A549 (cell line): ENCODE measurements around the gene CGB7. TPM values are rescaled to one million over a fixed set of nuclear protein-coding genes. Genes with fewer than 3 reads are reported as not detected.
A peak's percentile ranks its signal among the peaks of the same experiment; 100 is the strongest.

Experiments
- ATAC-seq, 2 experiments: fragments of 200-7000 bp in 1 of 2; fragments of >200 bp in 1 of 2; cut with Nextera tagmentation in 1 of 2; cut with Tn5 transposase in 1 of 2; 3 replicates each; pipeline versions ENCODE4 v1.8.0 to v1.9.1; 2018 to 2020; ENCODE audit warnings: mild to moderate bottlenecking in 1 of 2, moderate library complexity in 1 of 2
- CTCF ChIA-PET: fragments of 300-600 bp; sonication (Branson Sonifier 250); formaldehyde crosslinking; extraction: SDS; loops from one replicate; lab custom pipeline; 2021; ENCODE audit warnings: antibody characterized with exemption, inconsistent platforms; lab: Yijun Ruan, JAX
- POLR2A ChIA-PET: fragments of 350-600 bp; formaldehyde crosslinking; extraction: SDS; loops from one replicate; lab custom pipeline; 2021; ENCODE audit warnings: antibody characterized with exemption, inconsistent platforms; lab: Yijun Ruan, JAX
- DNase-seq, 2 experiments: peaks; one replicate each; pipeline versions ENCODE4 v3.0.0 to v3.0.0-alpha.2; 2011 to 2016; ENCODE audit warnings: low read depth in 1 of 2, low spot score in 1 of 2
- FAIRE-seq: peaks from 2 replicates; lab custom pipeline; 2011; peaks lifted over from hg19 to GRCh38; lab: Jason Lieb, UNC
- H3K27ac ChIP-seq, 2 experiments: fragments of >200 bp; sonication (Bioruptor Twin); formaldehyde crosslinking; 3 replicates each; pipeline ENCODE4 v1.5.1; 2016 to 2017
- H3K4me1 ChIP-seq: fragments of >200 bp; sonication (Bioruptor Twin); formaldehyde crosslinking; 3 replicates; pipeline ENCODE4 v1.6.1; 2016
- H3K4me2 ChIP-seq: fragments of >200 bp; sonication (Bioruptor Twin); formaldehyde crosslinking; 3 replicates; pipeline ENCODE4 v1.6.1; 2016
- H3K4me3 ChIP-seq: fragments of >200 bp; sonication (Bioruptor Twin); formaldehyde crosslinking; 3 replicates; pipeline ENCODE4 v1.5.1; 2016
- H3K9me3 ChIP-seq: fragments of >200 bp; sonication (Bioruptor Twin); formaldehyde crosslinking; 3 replicates; pipeline ENCODE4 v1.6.1; 2016
- BHLHE40 ChIP-seq: IDR thresholded peaks from 2 replicates; pipeline ENCODE4 v1.6.1; 2012; ENCODE audit warnings: low read depth, low read length, inconsistent platforms
- CBX8 ChIP-seq: fragments of 200-600 bp; sonication (generic); IDR thresholded peaks from 2 replicates; pipeline ENCODE4 v1.6.1; 2016
- CEBPB ChIP-seq, 2 experiments: fragments of >200 bp in 1 of 2; sonication (Bioruptor Twin) in 1 of 2; formaldehyde crosslinking in 1 of 2; IDR thresholded peaks; 2 replicates each; pipeline ENCODE4 v1.6.1; 2012 to 2016
- CHD2 ChIP-seq: fragments of 150-350 bp; IDR thresholded peaks from 2 replicates; pipeline ENCODE4 v1.6.1; 2014; ENCODE audit warnings: low read length; ENCODE audit not compliant: partially characterized antibody
- ESRRA ChIP-seq: fragments of 150-350 bp; IDR thresholded peaks from 2 replicates; pipeline ENCODE4 v1.6.1; 2014; ENCODE audit warnings: mild to moderate bottlenecking, low read length, borderline replicate concordance
- FOSB ChIP-seq: fragments of 250-450 bp; sonication (Bioruptor Pico); IDR thresholded peaks from 2 replicates; pipeline ENCODE4 v1.5.0; 2020; ENCODE audit warnings: mild to moderate bottlenecking, moderate library complexity
- GATA3 ChIP-seq: IDR thresholded peaks from 2 replicates; pipeline ENCODE4 v1.6.1; 2012; ENCODE audit warnings: borderline replicate concordance
- JUNB ChIP-seq: fragments of >200 bp; sonication (Bioruptor Twin); formaldehyde crosslinking; IDR thresholded peaks from 2 replicates; pipeline ENCODE4 v1.6.1; 2016
- NFE2L2 ChIP-seq: fragments of 150-350 bp; conservative IDR thresholded peaks from 2 replicates; pipeline ENCODE4 v1.6.1; 2014; ENCODE audit warnings: low read length
- NPAS2 ChIP-seq: fragments of 250-450 bp; sonication (Bioruptor Pico); IDR thresholded peaks from 2 replicates; pipeline ENCODE4 v1.8.0; 2022; ENCODE audit warnings: mild to moderate bottlenecking, moderate library complexity, borderline replicate concordance
- PHF8 ChIP-seq: fragments of 200-600 bp; sonication (generic); IDR thresholded peaks from 2 replicates; pipeline ENCODE4 v1.6.1; 2016; ENCODE audit warnings: low read depth, mild to moderate bottlenecking, antibody characterized with exemption, moderate library complexity, borderline replicate concordance
- POLR2A ChIP-seq: IDR thresholded peaks from 2 replicates; pipeline ENCODE4 v1.6.1; 2012; ENCODE audit warnings: mild to moderate bottlenecking, low read length
- RAD21 ChIP-seq, 2 experiments: fragments of >200 bp in 1 of 2; sonication (Bioruptor Twin) in 1 of 2; formaldehyde crosslinking in 1 of 2; IDR thresholded peaks in 1 of 2; conservative IDR thresholded peaks in 1 of 2; 2 replicates in 1 of 2; 3 replicates in 1 of 2; pipeline ENCODE4 v1.6.1; 2012 to 2018; ENCODE audit warnings: inconsistent platforms in 1 of 2
- RCOR1 ChIP-seq: fragments of 150-350 bp; IDR thresholded peaks from 2 replicates; pipeline ENCODE4 v1.6.1; 2014; ENCODE audit warnings: antibody characterized with exemption, low read length, low read depth
- RNF2 ChIP-seq: fragments of 200-600 bp; sonication (generic); IDR thresholded peaks from 2 replicates; pipeline ENCODE4 v1.6.1; 2016; ENCODE audit warnings: low read depth, mild to moderate bottlenecking, antibody characterized with exemption, moderate library complexity, borderline replicate concordance
- SREBF2 ChIP-seq: fragments of 450-650 bp; IDR thresholded peaks from 2 replicates; pipeline ENCODE4 v1.6.1; 2014; ENCODE audit warnings: mild to moderate bottlenecking, moderate library complexity
- ZC3H11A ChIP-seq: fragments of 450-650 bp; IDR thresholded peaks from 2 replicates; pipeline ENCODE4 v1.6.1; 2014; ENCODE audit warnings: antibody characterized with exemption, mild to moderate bottlenecking
- WGBS: methylation state at CpG from one replicate; pipeline ENCODE4 v1.1.6; 2017; ENCODE audit errors: missing lambda C conversion rate; 5-methylcytosine and 5-hydroxymethylcytosine counted together
- polyA plus RNA-seq, 4 experiments: library from polyadenylated mRNA; depleted of rRNA in 3 of 4; stranded (reverse); fragments of >200 nt; fragmentation: RNase III in 1 of 4; extraction: RNeasy Plus Mini Kit Qiagen cat#74134 plus additional on column Dnase treatment in 1 of 4; gene quantifications; 2 replicates in 3 of 4; 3 replicates in 1 of 4; pipeline ENCODE4 v1.2.3, GENCODE V29; 2011 to 2017
- TF ChIP-seq, protein P1 (sequence below): fragments of 150-350 bp; IDR thresholded peaks from 2 replicates; pipeline ENCODE4 v1.6.1; 2014; ENCODE audit warnings: low read depth, mild to moderate bottlenecking, low read length
- TF ChIP-seq, protein P2 (sequence below): IDR thresholded peaks from 2 replicates; pipeline ENCODE4 v1.6.1; 2012; ENCODE audit warnings: low read depth, borderline replicate concordance
- TF ChIP-seq, protein P3 (sequence below): fragments of >200 bp; sonication (Bioruptor Twin); formaldehyde crosslinking; IDR thresholded peaks from 3 replicates; pipeline ENCODE4 v1.6.1; 2016
- TF ChIP-seq, protein P4 (sequence below): fragments of >200 bp; sonication (Bioruptor Twin); formaldehyde crosslinking; IDR thresholded peaks from 2 replicates; pipeline ENCODE4 v1.6.1; 2016
- TF ChIP-seq, protein P5 (sequence below): fragments of 200-600 bp; sonication (generic); IDR thresholded peaks from 2 replicates; pipeline ENCODE4 v1.6.1; 2016; ENCODE audit warnings: antibody characterized with exemption, mild to moderate bottlenecking, moderate library complexity

CGB7 gene
- polyA plus RNA-seq, 2 of the 4 experiments (the other 2 are of a cell fraction) = 0.56 to 0.79 TPM

DNA sequence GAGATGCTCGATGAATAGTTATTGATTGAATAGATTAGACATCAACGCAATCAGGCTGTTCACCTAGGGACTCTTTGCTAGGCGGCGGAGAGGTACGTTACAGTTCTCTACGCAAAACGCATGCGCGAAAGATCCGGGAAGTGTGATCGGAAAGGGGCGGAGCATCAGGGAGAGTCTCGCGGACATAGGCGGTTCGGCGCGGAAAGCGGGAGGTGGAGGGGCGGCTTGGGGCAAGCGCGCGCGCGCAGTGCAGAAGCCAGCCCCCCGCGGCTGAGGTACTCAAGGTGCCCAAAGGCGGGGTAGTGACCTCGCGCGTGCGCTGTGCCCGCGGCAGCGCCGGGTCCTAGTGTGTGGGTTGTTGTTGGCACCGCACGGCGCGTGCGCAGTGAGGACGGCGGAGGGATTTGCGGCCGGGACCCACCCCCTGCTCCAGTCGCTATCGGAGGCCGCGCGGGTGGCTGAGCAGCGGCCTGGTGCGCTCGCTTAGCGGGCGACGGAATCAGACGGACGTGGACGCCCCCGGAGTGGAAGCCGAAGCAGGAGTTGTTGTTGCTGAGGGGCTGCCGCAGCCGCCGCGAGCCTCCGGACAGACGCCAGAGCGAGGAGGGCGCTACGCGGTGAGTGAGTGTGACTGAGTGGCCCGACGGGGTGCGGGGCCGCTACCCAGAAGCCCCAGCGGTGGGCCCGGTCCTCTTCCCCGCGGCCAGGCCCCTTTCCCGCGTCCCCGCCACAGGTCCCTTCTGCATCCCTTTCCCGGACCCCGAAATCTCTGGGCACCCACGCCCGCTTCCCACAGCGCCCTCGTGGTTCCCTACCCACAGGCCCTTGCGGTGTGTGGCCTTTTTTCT lies 27.7 kb upstream of the CGB7 start, which contains the start of gene SNRNP70 (continued):
- no peak for TF ChIP-seq RNF2
- TF ChIP-seq CHD2 = peak; percentile 88
- TF ChIP-seq, all 56 proteins: peak for 17

DNA sequence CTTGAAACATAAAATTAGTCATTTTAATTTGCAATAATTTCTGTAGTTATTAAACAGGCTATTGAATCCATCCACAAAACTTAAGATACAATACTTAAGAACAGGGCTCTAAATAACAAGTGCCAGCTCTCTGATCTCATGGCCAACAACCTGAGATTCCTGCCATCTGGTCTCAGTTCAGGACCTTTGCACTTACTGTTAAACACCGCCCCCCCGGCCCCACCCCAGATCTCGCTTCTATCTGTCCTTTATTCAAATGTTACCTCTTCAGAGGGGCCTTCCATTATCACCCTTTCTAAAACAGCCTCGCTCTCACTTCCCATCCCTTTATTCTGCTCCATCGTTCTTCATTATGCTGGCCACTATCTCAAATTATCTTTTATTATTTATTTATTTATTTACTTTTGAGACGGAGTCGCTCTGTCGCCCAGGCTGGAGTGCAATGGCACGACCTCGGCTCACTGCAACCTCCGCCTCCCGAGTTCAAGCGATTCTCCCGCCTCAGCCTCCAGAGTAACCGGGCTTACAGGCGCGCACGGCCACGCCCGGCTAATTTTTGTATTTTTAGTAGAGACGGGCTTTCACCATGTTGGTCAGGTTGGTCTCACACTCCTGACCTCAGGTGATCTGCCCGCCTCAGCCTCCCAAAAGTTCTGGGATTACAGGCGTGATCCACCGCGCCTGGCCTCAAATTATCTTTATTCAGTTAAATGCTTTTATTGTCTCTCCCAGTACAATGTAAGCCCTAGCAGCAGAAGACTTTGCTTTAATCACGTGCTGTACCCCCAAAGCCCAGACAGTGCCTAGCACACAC lies 26.9 kb upstream of the CGB7 start:
- Histone ChIP-seq H3K9me3 (no peaks in the 10 kb centered on the region), H3K4me1 (peaks cover 20% of the 10 kb centered on the region), H3K4me3 (peak overlapping the region; percentile 27; the same call in 2 of the 3 replicates), H3K4me2 (peak overlapping the region; percentile 73), H3K27ac (peak overlapping the region; percentile 88 to 91)
- WGBS = 78% methylated on average over 26 of the region's 26 CpGs
- ATAC-seq (peak in 1 of 2 experiments; percentile 21; a peak in 4 of 6 replicates), DNase-seq (no peak), FAIRE-seq (no peak)
- CTCF ChIA-PET = interaction anchor here (0.8 to 2.6 kb wide), 6 partner anchors 10 to 141 kb away, joined by 3 to 13 read pairs (median 6); partner anchors contain the start of genes KCNA7 and LIN7B
- POLR2A ChIA-PET = no interaction called here
- TF ChIP-seq CEBPB (IDR thresholded peaks at IDR 0.05) (no peak; a peak in 1 of 4 replicates), SREBF2 (no peak), NPAS2 (CRISPR knock-in tag) (no peak), CHD2 (no peak), NFE2L2 (no peak), JUNB (no peak), ZC3H11A (no peak), RAD21 (conservative IDR thresholded peaks at IDR 0.05 in 1 of 2, IDR thresholded peaks at IDR 0.05 in 1 of 2) (no peak), GATA3 (no peak; the same call in 1 of the 2 replicates), BHLHE40 (no peak), ESRRA (no peak), RNF2 (no peak), CBX8 (no peak), POLR2A (no peak), FOSB (no peak), PHF8 (no peak)
- TF ChIP-seq, protein P1, sequence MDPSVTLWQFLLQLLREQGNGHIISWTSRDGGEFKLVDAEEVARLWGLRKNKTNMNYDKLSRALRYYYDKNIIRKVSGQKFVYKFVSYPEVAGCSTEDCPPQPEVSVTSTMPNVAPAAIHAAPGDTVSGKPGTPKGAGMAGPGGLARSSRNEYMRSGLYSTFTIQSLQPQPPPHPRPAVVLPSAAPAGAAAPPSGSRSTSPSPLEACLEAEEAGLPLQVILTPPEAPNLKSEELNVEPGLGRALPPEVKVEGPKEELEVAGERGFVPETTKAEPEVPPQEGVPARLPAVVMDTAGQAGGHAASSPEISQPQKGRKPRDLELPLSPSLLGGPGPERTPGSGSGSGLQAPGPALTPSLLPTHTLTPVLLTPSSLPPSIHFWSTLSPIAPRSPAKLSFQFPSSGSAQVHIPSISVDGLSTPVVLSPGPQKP = no peak
- TF ChIP-seq, protein P2, sequence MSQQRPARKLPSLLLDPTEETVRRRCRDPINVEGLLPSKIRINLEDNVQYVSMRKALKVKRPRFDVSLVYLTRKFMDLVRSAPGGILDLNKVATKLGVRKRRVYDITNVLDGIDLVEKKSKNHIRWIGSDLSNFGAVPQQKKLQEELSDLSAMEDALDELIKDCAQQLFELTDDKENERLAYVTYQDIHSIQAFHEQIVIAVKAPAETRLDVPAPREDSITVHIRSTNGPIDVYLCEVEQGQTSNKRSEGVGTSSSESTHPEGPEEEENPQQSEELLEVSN = no peak
- TF ChIP-seq, protein P3, sequence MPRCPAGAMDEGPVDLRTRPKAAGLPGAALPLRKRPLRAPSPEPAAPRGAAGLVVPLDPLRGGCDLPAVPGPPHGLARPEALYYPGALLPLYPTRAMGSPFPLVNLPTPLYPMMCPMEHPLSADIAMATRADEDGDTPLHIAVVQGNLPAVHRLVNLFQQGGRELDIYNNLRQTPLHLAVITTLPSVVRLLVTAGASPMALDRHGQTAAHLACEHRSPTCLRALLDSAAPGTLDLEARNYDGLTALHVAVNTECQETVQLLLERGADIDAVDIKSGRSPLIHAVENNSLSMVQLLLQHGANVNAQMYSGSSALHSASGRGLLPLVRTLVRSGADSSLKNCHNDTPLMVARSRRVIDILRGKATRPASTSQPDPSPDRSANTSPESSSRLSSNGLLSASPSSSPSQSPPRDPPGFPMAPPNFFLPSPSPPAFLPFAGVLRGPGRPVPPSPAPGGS = no peak
- TF ChIP-seq, all 56 proteins: peak for 0

DNA sequence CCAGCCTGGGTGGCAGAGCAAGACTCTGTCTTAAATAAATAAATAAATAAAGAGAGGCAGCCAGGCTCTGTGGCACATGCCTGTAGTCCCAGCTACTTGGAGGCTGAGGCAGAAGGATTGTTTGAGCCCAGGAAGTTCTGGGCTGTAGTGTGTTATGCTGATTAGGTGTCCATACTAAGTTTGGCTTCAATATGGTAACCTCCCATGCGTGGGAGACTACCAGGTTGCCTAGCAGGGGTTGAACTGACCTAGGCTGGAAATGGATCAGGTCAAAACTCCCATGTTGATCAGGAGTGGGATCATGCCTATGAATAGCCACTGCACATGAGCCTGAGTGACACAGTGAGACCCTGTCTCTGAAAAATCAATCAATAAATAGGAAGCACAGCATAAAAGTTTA lies 23.7 kb upstream of the CGB7 start:
- Histone ChIP-seq H3K4me3 (no peak overlapping the region), H3K27ac (no peak overlapping the region), H3K9me3 (no peaks in the 10 kb centered on the region), H3K4me2 (no peak overlapping the region), H3K4me1 (peaks cover 6% of the 10 kb centered on the region)
- FAIRE-seq (no peak), ATAC-seq (no peak), DNase-seq (no peak)
- 82% methylated on average over 1 of the region's 1 CpG for WGBS
- TF ChIP-seq, protein P4, sequence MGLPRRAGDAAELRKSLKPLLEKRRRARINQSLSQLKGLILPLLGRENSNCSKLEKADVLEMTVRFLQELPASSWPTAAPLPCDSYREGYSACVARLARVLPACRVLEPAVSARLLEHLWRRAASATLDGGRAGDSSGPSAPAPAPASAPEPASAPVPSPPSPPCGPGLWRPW = no peak
- TF ChIP-seq, protein P1 = no peak
- TF ChIP-seq, protein P5, sequence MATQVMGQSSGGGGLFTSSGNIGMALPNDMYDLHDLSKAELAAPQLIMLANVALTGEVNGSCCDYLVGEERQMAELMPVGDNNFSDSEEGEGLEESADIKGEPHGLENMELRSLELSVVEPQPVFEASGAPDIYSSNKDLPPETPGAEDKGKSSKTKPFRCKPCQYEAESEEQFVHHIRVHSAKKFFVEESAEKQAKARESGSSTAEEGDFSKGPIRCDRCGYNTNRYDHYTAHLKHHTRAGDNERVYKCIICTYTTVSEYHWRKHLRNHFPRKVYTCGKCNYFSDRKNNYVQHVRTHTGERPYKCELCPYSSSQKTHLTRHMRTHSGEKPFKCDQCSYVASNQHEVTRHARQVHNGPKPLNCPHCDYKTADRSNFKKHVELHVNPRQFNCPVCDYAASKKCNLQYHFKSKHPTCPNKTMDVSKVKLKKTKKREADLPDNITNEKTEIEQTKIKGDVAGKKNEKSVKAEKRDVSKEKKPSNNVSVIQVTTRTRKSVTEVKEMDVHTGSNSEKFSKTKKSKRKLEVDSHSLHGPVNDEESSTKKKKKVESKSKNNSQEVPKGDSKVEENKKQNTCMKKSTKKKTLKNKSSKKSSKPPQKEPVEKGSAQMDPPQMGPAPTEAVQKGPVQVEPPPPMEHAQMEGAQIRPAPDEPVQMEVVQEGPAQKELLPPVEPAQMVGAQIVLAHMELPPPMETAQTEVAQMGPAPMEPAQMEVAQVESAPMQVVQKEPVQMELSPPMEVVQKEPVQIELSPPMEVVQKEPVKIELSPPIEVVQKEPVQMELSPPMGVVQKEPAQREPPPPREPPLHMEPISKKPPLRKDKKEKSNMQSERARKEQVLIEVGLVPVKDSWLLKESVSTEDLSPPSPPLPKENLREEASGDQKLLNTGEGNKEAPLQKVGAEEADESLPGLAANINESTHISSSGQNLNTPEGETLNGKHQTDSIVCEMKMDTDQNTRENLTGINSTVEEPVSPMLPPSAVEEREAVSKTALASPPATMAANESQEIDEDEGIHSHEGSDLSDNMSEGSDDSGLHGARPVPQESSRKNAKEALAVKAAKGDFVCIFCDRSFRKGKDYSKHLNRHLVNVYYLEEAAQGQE = no peak
- TF ChIP-seq, protein P2 = no peak
- TF ChIP-seq RCOR1 = no peak
- POLR2A ChIA-PET = no interaction called here
- CTCF ChIA-PET = interaction anchor here (0.6 to 2.6 kb wide), 7 partner anchors 14 to 293 kb away, joined by 3 to 18 read pairs (median 4); no protein-coding TSS in a partner anchor
